GM20000 (cell line): ENCODE results near the gene KCNQ2.

Experiments
- DNase-seq: peaks from one replicate; pipeline ENCODE4 v3.0.0; 2012; ENCODE audit warnings: low spot score
- CTCF ChIP-seq: IDR thresholded peaks from 2 replicates; pipeline ENCODE4 v1.5.1; 2012; ENCODE audit warnings: mild to moderate bottlenecking, control low read depth; ENCODE audit errors: extremely low read depth, missing control alignments

The KCNQ2 gene

DNA sequence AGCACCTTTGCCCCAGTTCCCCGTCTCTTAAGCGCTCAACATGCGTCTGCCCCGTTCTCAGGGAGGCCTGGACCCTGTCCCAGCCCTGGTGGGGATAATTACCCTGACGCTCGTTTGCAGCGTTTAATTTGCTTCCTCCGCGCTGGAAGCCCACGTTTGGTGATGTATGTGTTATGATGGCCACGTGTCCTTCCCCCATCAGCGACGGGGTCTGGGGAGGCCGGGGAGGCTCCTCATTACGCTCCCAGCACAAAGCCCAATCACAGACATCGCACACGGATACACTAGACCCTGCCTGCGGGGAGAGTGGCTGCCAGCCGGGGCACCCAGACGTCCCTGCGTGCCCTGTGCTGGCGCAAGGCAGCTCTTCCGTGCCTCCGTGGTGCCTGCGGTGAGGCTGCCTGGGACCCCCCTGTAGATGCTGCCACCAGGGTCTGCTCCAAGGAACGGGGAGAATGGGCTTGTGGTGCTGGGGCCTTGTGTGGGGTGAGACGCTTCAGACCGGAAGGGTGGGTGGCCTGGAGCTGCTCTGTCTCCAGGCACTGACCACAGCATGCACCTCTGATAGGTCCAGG is 101.1 kb downstream of the KCNQ2 start:
- no peak for TF ChIP-seq CTCF
- DNase-seq = no peak

GRCh38 chr20:63370618-63371187 is 101.8 kb downstream of the KCNQ2 start:
- DNase-seq = no peak
- TF ChIP-seq CTCF = no peak

DNA sequence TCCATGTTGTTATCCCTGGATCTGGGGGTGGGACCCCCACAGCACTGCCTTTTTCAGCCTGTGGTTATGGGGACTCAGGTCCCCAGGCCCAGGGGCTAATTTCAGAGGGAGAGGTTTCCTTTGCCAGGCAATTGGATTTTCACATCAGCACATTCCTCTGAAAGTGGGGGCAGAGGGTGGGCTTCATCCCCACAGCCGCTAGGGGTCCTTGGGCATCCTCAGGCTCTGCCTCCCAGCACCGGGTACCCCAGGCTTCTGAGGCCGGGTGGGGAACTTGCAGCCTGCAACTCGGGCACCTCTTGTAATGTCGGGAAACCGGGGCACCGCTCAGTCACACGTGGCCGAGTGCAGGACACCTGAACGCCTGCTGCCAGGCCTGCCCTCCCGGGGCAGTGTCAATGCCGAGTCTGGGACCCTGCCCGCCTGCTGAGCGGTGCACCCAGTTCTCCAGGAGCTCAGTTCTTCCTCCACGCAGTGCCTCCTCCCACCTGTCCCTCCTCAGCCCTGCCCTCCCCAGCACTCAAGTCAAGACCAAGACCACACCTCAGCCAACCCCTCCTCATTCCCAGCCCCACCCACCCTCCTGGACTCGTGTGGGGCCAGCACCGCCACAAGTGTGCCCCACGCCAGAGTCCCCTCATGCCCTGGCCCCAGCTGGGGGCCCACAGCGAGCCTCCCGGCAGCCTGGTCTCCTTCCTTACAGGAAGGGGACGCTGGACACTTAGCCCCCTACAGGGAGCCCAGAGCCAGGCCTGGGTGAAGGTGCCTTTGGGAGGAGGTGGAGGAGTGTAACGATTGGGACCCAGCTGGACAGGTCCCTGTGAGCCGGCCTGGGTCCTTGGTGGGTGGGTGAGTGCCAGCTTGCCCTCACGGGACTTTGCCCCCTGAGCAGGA is 102.5 kb downstream of the KCNQ2 start:
- no peak for TF ChIP-seq CTCF
- DNase-seq = no peak

DNA sequence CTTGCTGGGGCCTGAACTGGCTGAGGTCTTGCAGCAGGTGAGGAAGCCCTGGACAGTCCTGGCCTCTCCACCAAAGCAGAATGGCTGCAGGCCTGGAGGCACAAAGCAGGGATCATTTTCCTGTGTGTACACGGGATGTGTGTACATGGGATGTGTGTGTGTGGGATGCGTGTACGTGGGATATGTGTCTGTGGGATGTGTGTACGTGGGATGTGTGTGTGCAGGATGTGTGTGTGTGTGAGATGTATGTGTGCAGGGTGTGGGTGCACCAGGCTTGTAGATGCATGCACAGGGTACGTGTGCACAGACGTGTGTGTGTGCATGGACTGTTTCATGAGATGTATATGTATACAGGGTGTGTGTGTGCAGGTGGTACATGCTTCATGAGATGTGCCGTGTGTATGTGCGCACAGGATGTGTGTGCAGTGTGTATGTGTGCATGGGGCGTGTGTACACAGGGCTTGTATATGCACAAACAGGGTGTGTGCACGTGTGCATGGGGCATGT is 103.4 kb downstream of the KCNQ2 start:
- no peak for DNase-seq
- TF ChIP-seq CTCF = no peak

GRCh38 chr20:63368151-63368550 is 104.3 kb downstream of the KCNQ2 start:
- DNase-seq = no peak
- TF ChIP-seq CTCF = no peak

DNA sequence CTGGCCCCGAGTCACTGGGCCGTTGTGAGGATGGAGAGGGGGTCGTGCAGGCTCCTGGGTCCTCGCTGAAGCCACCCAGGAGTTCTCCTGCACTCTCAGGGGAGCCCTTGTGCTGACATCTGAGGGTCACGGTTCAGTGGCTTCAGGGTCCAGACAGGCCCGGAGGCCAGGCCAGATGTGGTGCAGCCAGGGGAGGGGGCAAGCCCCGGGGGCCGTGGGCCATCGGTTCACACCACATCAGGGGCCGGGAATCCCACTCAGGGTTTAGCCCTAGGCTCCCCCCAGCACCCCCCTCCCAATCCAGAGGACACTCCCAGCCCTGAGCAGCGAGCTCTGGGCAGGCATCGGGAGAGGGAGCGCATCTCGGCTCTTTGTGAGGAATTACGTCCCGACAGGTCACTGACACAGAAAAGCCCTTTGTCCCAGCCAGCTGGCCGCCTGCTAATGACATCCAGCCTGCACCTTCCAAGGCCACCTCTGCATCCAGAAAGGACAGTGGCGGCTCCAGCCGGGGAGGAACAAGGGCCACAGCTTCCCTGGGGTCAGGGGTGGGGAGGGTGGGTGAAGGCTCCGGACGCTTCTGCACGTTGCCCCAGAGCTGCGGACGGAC is 104.9 kb downstream of the KCNQ2 start:
- DNase-seq = no peak
- no peak for TF ChIP-seq CTCF
